ENCODE measurements around the gene NIT1. TPM values are rescaled to one million over a fixed set of nuclear protein-coding genes. Genes with fewer than 3 reads are reported as not detected.
A peak's percentile ranks its signal among the peaks of the same experiment; 100 is the strongest.

The NIT1 gene
- total and polyA plus RNA-seq, 9 of the 15 experiments (the other 6 are each of a cell fraction or from before 2014, with no cell fraction given): 18.4 to 76.0 (median 33.7) TPM

DNA sequence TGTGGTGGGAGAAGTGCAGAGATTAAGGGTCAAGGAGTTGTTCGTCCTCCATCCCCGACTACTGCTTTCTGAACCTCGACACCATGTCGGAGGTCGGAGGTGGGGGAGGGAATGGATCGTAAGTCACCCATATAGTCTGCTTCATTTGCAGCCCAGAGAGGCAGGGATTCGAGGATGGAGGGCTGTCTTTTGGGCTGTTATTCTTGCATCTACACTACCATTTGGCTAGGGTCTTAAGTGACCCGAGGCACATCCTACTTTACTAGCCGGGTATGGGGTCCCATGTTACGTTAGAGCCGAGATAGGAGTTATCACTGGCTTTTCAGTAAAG is 42.0 kb downstream of the NIT1 start:
- no peak for TF ChIP-seq SUPT5H (IDR thresholded peaks at IDR 0.05)
- TF ChIP-seq SREBF2 (CRISPR knock-in tag; IDR thresholded peaks at IDR 0.05): 0 out of 2 replicates have a peak, but pooled peaks have one; percentile 55
- no peak for TF ChIP-seq ZNF140 (CRISPR knock-in tag; IDR thresholded peaks at IDR 0.05)
- TF ChIP-seq, protein P1, sequence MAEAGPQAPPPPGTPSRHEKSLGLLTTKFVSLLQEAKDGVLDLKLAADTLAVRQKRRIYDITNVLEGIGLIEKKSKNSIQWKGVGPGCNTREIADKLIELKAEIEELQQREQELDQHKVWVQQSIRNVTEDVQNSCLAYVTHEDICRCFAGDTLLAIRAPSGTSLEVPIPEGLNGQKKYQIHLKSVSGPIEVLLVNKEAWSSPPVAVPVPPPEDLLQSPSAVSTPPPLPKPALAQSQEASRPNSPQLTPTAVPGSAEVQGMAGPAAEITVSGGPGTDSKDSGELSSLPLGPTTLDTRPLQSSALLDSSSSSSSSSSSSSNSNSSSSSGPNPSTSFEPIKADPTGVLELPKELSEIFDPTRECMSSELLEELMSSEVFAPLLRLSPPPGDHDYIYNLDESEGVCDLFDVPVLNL (CRISPR knock-in tag; IDR thresholded peaks at IDR 0.05; ENCODE audit: low read depth): 0 out of 2 replicates have a peak, but pooled peaks have one; percentile 36
- no peak for TF ChIP-seq SRF (CRISPR knock-in tag; IDR thresholded peaks at IDR 0.05)
- no peak for TF ChIP-seq ZNF668 (CRISPR knock-in tag; IDR thresholded peaks at IDR 0.05)
- TF ChIP-seq, protein P2, sequence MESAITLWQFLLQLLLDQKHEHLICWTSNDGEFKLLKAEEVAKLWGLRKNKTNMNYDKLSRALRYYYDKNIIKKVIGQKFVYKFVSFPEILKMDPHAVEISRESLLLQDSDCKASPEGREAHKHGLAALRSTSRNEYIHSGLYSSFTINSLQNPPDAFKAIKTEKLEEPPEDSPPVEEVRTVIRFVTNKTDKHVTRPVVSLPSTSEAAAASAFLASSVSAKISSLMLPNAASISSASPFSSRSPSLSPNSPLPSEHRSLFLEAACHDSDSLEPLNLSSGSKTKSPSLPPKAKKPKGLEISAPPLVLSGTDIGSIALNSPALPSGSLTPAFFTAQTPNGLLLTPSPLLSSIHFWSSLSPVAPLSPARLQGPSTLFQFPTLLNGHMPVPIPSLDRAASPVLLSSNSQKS (CRISPR knock-in tag; IDR thresholded peaks at IDR 0.05): no peak
- no peak for TF ChIP-seq PHB2 (IDR thresholded peaks at IDR 0.05; ENCODE audit: low read depth)
- no peak for TF ChIP-seq TEAD2 (tag; IDR thresholded peaks at IDR 0.05)
- TF ChIP-seq FOSL1 (tag; conservative IDR thresholded peaks at IDR 0.05): no peak
- no peak for TF ChIP-seq KHSRP (IDR thresholded peaks at IDR 0.05)
- TF ChIP-seq ZC3H8 (IDR thresholded peaks at IDR 0.05): no peak
- no peak for TF ChIP-seq PPARD (CRISPR knock-in tag; IDR thresholded peaks at IDR 0.05)
- no peak for TF ChIP-seq RFX1 (IDR thresholded peaks at IDR 0.05)
- TF ChIP-seq ZNF445 (CRISPR knock-in tag; IDR thresholded peaks at IDR 0.05; ENCODE audit: low read depth): no peak
- TF ChIP-seq NUFIP1 (IDR thresholded peaks at IDR 0.05; ENCODE audit: partially characterized antibody): no peak
- TF ChIP-seq, protein P3, sequence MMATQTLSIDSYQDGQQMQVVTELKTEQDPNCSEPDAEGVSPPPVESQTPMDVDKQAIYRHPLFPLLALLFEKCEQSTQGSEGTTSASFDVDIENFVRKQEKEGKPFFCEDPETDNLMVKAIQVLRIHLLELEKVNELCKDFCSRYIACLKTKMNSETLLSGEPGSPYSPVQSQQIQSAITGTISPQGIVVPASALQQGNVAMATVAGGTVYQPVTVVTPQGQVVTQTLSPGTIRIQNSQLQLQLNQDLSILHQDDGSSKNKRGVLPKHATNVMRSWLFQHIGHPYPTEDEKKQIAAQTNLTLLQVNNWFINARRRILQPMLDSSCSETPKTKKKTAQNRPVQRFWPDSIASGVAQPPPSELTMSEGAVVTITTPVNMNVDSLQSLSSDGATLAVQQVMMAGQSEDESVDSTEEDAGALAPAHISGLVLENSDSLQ (IDR thresholded peaks at IDR 0.05): no peak
- TF ChIP-seq FOXM1 (IDR thresholded peaks at IDR 0.05; ENCODE audit: low read depth): no peak
- TF ChIP-seq FOXM1 (CRISPR knock-in tag; IDR thresholded peaks at IDR 0.05; ENCODE audit: low read depth): peak; percentile 69; the same call in 1 of the 2 replicates
- no peak for TF ChIP-seq PHF21A (IDR thresholded peaks at IDR 0.05; ENCODE audit: borderline replicate concordance, low read depth)
- TF ChIP-seq SMARCE1 (IDR thresholded peaks at IDR 0.05): no peak
- in situ Hi-C loops (cut with MboI): no loop called here

More for the DNA sequence above, 42.0 kb downstream of the NIT1 start:
- Histone ChIP-seq H3K27ac (ENCODE audit: extremely low read depth, low read depth, low read length) (peak overlapping the region; percentile 72), H3K4me1 (replicated peaks in 1 of 2; ENCODE audit: control insufficient read depth in 2 of 2, insufficient read depth in 2 of 2, low read length in 2 of 2) (peaks cover 52 to 65% of the 10 kb centered on the region in 2 experiments), H2AFZ (ENCODE audit: low read depth, low read length) (peak overlapping the region; percentile 60), H3K79me2 (ENCODE audit: control insufficient read depth, insufficient read depth, low read length) (peaks cover 63% of the 10 kb centered on the region), H3K27me3 (ENCODE audit: control insufficient read depth in 2 of 2, insufficient read depth in 2 of 2, low read length in 2 of 2) (no peaks in the 10 kb centered on the region), H4K20me1 (replicated peaks; ENCODE audit: control insufficient read depth, insufficient read depth, low read length) (no peaks in the 10 kb centered on the region), H3K4me3 (peak overlapping the region; percentile 75), H3K9me1 (ENCODE audit: control insufficient read depth, insufficient read depth, low read length) (no peaks in the 10 kb centered on the region), H3K4me2 (ENCODE audit: insufficient read depth, low read length) (peak overlapping the region; percentile 95), H3K9ac (ENCODE audit: insufficient read depth in 1 of 2, low read depth in 2 of 2, low read length in 2 of 2) (peak overlapping the region; percentile 77 to 98), H3K36me3 (ENCODE audit: control insufficient read depth, insufficient read depth, low read length) (peaks cover 65% of the 10 kb centered on the region), H3K9me3 (replicated peaks; ENCODE audit: control insufficient read depth, insufficient read depth, low read depth, low read length) (no peaks in the 10 kb centered on the region)
- 1% methylated on average over 11 of the region's 11 CpGs for WGBS (ENCODE audit: insufficient coverage, low coverage, missing lambda C conversion rate)
- FAIRE-seq (no peak), DNase-seq (ENCODE audit: extremely low read depth in 1 of 4, low spot score in 3 of 4) (no peak), ATAC-seq (no peak)
- intact Hi-C loops (cut with micrococcal nuclease): loop anchor here (2.0 kb wide), 1 partner anchor 17 kb away; the partner anchor contains the start of gene B4GALT3
- no TSS peak for BruUV-seq (replicated peaks)
- ChIA-PET CTCF (ENCODE audit: low intra/inter-chr PET ratio) (no interaction called here), POLR2A (interaction anchor here (0.8 to 1.0 kb wide), 2 partner anchors 15 to 154 kb away, joined by 3 to 4 read pairs; partner anchors contain the start of gene SDHC)

Measured in K562 (cell line).